ENCODE results near the gene FCGR3A.

- TF ChIP-seq POLR2A (IDR thresholded peaks at IDR 0.05) = no peak
- no peak for TF ChIP-seq CTCF (IDR thresholded peaks at IDR 0.05)
Observed at GRCh38 chr1:161549652-161550051, at the start of gene FCGR3A.
